ENCODE results near the gene GCKR. TPM values are rescaled to one million over a fixed set of nuclear protein-coding genes. Genes with fewer than 3 reads are reported as not detected.

GCKR gene
- total RNA-seq, 1 donor from 2014 or later, result not detected

Other genes with a start within 250 kb of the GCKR start
- gene SLC30A3, start 233.8 kb upstream of the GCKR start, total RNA-seq, result 0.58 TPM
- gene DNAJC5G, start 221.4 kb upstream of the GCKR start, total RNA-seq, result not detected
- gene TRIM54, start 214.4 kb upstream of the GCKR start, total RNA-seq, result not detected
- gene UCN, start 188.4 kb upstream of the GCKR start, total RNA-seq, result 2.8 TPM
- 80.4 TPM for gene MPV17, start 173.7 kb upstream of the GCKR start, total RNA-seq
- gene GTF3C2, start 140.1 kb upstream of the GCKR start, total RNA-seq, result 54.4 TPM
- gene EIF2B4, start 126.5 kb upstream of the GCKR start, total RNA-seq, result 35.0 TPM
- 97.6 TPM for gene SNX17, start 126.2 kb upstream of the GCKR start, total RNA-seq
- 14.2 TPM for gene ZNF513, start 116.1 kb upstream of the GCKR start, total RNA-seq
- 51.8 TPM for gene PPM1G, start 87.2 kb upstream of the GCKR start, total RNA-seq
- 75.8 TPM for gene NRBP1, start 68.2 kb upstream of the GCKR start, total RNA-seq
- gene KRTCAP3, start 54.5 kb upstream of the GCKR start, total RNA-seq, result 22.5 TPM
- 19.2 TPM for gene IFT172, start 7.1 kb upstream of the GCKR start, total RNA-seq
- 2.0 TPM for gene FNDC4, start 1.6 kb upstream of the GCKR start, total RNA-seq
- gene ZNF512, start 86.2 kb downstream of the GCKR start, total RNA-seq, result 30.8 TPM
- 4.2 TPM for gene CCDC121, start 132.2 kb downstream of the GCKR start, total RNA-seq
- 23.4 TPM for gene GPN1, start 132.2 kb downstream of the GCKR start, total RNA-seq
- 30.5 TPM for gene SUPT7L, start 166.8 kb downstream of the GCKR start, total RNA-seq
- gene SLC4A1AP, start 167.1 kb downstream of the GCKR start, total RNA-seq, result 18.7 TPM